ENCODE results near the gene ZNF57. TPM values are rescaled to one million over a fixed set of nuclear protein-coding genes. Genes with fewer than 3 reads are reported as not detected.
A peak's percentile ranks its signal among the peaks of the same experiment; 100 is the strongest.

The ZNF57 gene
- total and polyA plus RNA-seq, 9 of the 15 experiments (the other 6 are each of a cell fraction or from before 2014, with no cell fraction given) = 3.9 to 13.5 (median 7.8) TPM

GRCh38 chr19:2944775-2945574 lies 44.2 kb downstream of the ZNF57 start, which contains the start of gene ZNF77 (continued):
- TF ChIP-seq NCOA1 (IDR thresholded peaks at IDR 0.05; ENCODE audit: low read depth) (no peak), C11orf30 (IDR thresholded peaks at IDR 0.05; ENCODE audit: low read depth) (0 out of 2 replicates have a peak, but pooled peaks have one; percentile 44), ZNF740 (CRISPR knock-in tag; IDR thresholded peaks at IDR 0.05) (peak; percentile 49; the same call in 1 of the 2 replicates), ZNF740 (tag; IDR thresholded peaks at IDR 0.05) (no peak), ZNF639 (CRISPR knock-in tag; conservative IDR thresholded peaks at IDR 0.05 in 1 of 2, IDR thresholded peaks at IDR 0.05 in 1 of 2) (peak in 1 of 2 experiments; percentile 51; a peak in 2 of 4 replicates), ZNF584 (CRISPR knock-in tag; IDR thresholded peaks at IDR 0.05; ENCODE audit: low read depth) (no peak), ZFX (CRISPR knock-in tag; IDR thresholded peaks at IDR 0.05) (peak; percentile 70), ZNF3 (CRISPR knock-in tag; IDR thresholded peaks at IDR 0.05) (no peak), LEF1 (IDR thresholded peaks at IDR 0.05) (peak; percentile 49; the same call in 1 of the 2 replicates), CREBBP (IDR thresholded peaks at IDR 0.05; ENCODE audit: low read depth, low read length) (no peak), ZNF75A (CRISPR knock-in tag; IDR thresholded peaks at IDR 0.05) (no peak), ZNF518B (CRISPR knock-in tag; IDR thresholded peaks at IDR 0.05) (no peak), TAF15 (IDR thresholded peaks at IDR 0.05; ENCODE audit: low read depth, low read length) (no peak), POLR3G (IDR thresholded peaks at IDR 0.05; ENCODE audit: extremely low read depth, insufficient read length, insufficient replicate concordance) (no peak), ZBTB33 (CRISPR knock-in tag; IDR thresholded peaks at IDR 0.05) (peak; percentile 67), FOXK2 (conservative IDR thresholded peaks at IDR 0.05 in 1 of 2, IDR thresholded peaks at IDR 0.05 in 1 of 2; ENCODE audit: low read depth in 2 of 2) (no peak), ZNF282 (CRISPR knock-in tag; IDR thresholded peaks at IDR 0.05) (no peak)

Measured in K562 (cell line).